Lung (tissue), 12 donors: ENCODE measurements around the gene ANKAR. TPM values are rescaled to one million over a fixed set of nuclear protein-coding genes. Genes with fewer than 3 reads are reported as not detected.

Experiments used
- ATAC-seq: fragments of 200-7000 bp; cut with Tn5 transposase; one replicate; pipeline ENCODE4 v1.9.1; 2020; ENCODE audit warnings: moderate number of reproducible peaks; ENCODE audit not compliant: insufficient read depth, low FRiP score
- DNase-seq, 3 donors: peaks; one replicate each; pipeline ENCODE4 v3.0.0-alpha.2; 2013 to 2017
- H3K27ac ChIP-seq, 2 donors: one replicate each; pipeline ENCODE4 v1.5.1; 2013; ENCODE audit warnings: mild to moderate bottlenecking in 2 of 2, moderate library complexity in 2 of 2, control low read depth in 1 of 2, inconsistent platforms in 1 of 2, low read depth in 1 of 2, low read length in 1 of 2
- H3K27me3 ChIP-seq, 3 donors: one replicate each; pipeline ENCODE4 v1.5.1; 2013; ENCODE audit warnings: low read length in 2 of 3; ENCODE audit not compliant: control insufficient read depth in 3 of 3, insufficient read depth in 3 of 3
- H3K36me3 ChIP-seq, 4 donors: one replicate each; pipeline ENCODE4 v1.5.1; 2013; ENCODE audit warnings: low read length in 4 of 4, mild to moderate bottlenecking in 1 of 4, moderate library complexity in 1 of 4; ENCODE audit not compliant: control insufficient read depth in 4 of 4, insufficient read depth in 4 of 4
- H3K4me1 ChIP-seq, 5 donors: one replicate each; pipeline ENCODE4 v1.5.1; 2013; ENCODE audit warnings: low read length in 5 of 5, mild to moderate bottlenecking in 2 of 5, moderate library complexity in 1 of 5; ENCODE audit not compliant: control insufficient read depth in 5 of 5, insufficient read depth in 5 of 5
- H3K4me3 ChIP-seq: one replicate; pipeline ENCODE4 v1.5.1; 2013; ENCODE audit warnings: mild to moderate bottlenecking, control low read depth, moderate library complexity
- H3K9ac ChIP-seq, 2 donors: one replicate each; pipeline ENCODE4 v1.5.1; 2013; ENCODE audit warnings: low read length in 2 of 2, control low read depth in 1 of 2; ENCODE audit not compliant: insufficient read depth in 1 of 2
- H3K9me3 ChIP-seq, 4 donors: one replicate each; pipeline ENCODE4 v1.5.1; 2013; ENCODE audit warnings: low read length in 3 of 4, mild to moderate bottlenecking in 1 of 4, moderate library complexity in 1 of 4; ENCODE audit not compliant: control insufficient read depth in 4 of 4, insufficient read depth in 3 of 4
- WGBS, 2 donors: extraction: QIAGEN DNeasy Blood & Tissue Kit; methylation state at CpG; one replicate each; pipeline ENCODE4 v1.1.7; 2013; 5-methylcytosine and 5-hydroxymethylcytosine counted together
- polyA plus RNA-seq, 2 donors: library from polyadenylated mRNA; stranded (reverse); fragments of 200-250 nt; gene quantifications; one replicate each; pipeline ENCODE4 v1.2.1, GENCODE V29; 2013
- total RNA-seq, 2 donors: library from RNA; depleted of rRNA in 1 of 2; stranded (reverse); fragments of >200 nt in 1 of 2; gene quantifications; one replicate each; pipeline ENCODE4 v1.2.1, GENCODE V29; 2014 to 2021
- TF ChIP-seq, protein P1 (sequence below): IDR thresholded peaks from 2 replicates; pipeline ENCODE4 v1.5.1; 2012; ENCODE audit warnings: mild to moderate bottlenecking; ENCODE audit errors: control extremely low read depth, extremely low read depth
- donor health status: control.
- donor health status: control.
- donor health status: Bipolar disorder and iron deficiency.
- donor health status: healthy.
- donor health status: DM: yes; HTN: yes; CAD: no.

ANKAR gene
- total and polyA plus RNA-seq, 4 donors = 0.95 to 39.2 (median 6.0) TPM

DNA sequence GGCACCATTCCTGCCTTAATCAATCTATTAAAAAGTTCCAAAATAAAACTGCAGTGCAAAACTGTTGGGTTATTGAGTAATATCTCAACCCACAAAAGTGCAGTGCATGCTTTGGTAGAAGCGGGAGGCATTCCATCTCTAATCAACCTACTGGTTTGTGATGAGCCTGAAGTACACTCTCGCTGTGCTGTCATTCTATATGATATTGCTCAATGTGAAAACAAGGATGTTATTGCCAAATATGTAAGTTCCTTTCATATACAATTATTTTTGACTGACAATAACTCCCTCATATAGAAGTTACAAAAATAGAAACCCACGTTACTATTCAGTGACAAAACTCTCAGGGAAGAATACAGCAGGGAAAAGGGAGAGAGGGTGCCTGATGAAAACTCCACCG is 45.1 kb downstream of the ANKAR start:
- ATAC-seq (no peak), DNase-seq (peak in 2 of 3 donors; percentile 23 to 27)
- Histone ChIP-seq H3K27me3 (no peaks in the 10 kb centered on the region), H3K4me1 (no peaks in the 10 kb centered on the region), H3K9ac (no peak overlapping the region), H3K9me3 (no peaks in the 10 kb centered on the region), H3K27ac (no peak overlapping the region), H3K4me3 (no peak overlapping the region), H3K36me3 (peaks cover 0 to 6% (median 3%) of the 10 kb centered on the region in 4 donors)
- TF ChIP-seq, protein P1, sequence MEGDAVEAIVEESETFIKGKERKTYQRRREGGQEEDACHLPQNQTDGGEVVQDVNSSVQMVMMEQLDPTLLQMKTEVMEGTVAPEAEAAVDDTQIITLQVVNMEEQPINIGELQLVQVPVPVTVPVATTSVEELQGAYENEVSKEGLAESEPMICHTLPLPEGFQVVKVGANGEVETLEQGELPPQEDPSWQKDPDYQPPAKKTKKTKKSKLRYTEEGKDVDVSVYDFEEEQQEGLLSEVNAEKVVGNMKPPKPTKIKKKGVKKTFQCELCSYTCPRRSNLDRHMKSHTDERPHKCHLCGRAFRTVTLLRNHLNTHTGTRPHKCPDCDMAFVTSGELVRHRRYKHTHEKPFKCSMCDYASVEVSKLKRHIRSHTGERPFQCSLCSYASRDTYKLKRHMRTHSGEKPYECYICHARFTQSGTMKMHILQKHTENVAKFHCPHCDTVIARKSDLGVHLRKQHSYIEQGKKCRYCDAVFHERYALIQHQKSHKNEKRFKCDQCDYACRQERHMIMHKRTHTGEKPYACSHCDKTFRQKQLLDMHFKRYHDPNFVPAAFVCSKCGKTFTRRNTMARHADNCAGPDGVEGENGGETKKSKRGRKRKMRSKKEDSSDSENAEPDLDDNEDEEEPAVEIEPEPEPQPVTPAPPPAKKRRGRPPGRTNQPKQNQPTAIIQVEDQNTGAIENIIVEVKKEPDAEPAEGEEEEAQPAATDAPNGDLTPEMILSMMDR = no peak
- 38 to 73% methylated on average over 4 of the region's 4 CpGs for WGBS, 2 donors

DNA sequence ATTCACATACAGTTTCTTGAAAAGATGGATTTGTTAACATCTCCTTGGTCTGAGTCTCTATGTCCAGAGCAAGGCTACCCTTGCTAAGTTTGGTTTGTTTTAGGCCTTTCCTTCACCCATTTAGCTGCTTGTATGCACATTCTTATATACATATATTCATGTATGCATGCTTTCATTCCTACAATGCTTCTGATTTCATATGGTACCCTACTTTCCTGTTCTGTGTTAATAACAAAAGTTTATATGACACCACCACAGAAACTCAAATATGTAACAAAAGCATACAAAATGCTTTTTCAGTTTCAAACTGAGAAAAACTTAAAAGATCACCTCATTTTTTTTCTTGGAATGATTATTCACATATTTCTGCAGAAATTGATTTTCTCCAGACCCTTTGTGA is 48.7 kb downstream of the ANKAR start:
- no peaks in the 10 kb centered on the region for H3K9me3 ChIP-seq
- TF ChIP-seq, protein P1 = no peak
- no peaks in the 10 kb centered on the region for H3K4me1 ChIP-seq
- H3K36me3 ChIP-seq = peaks cover 0 to 6% (median 3%) of the 10 kb centered on the region in 4 donors
- no peaks in the 10 kb centered on the region for H3K27me3 ChIP-seq
- DNase-seq (no peak), ATAC-seq (no peak)
- no peak overlapping the region for H3K4me3 ChIP-seq
- H3K27ac ChIP-seq = no peak overlapping the region
- H3K9ac ChIP-seq = no peak overlapping the region

Other genes with a start within 250 kb of the ANKAR start
- gene WDR75, start 233.2 kb upstream of the ANKAR start, total RNA-seq = 10 to 100 TPM; 25.0 to 50.1 TPM
- gene WDR75, start 233.2 kb upstream of the ANKAR start, polyA plus RNA-seq = 10 to 100 TPM; 16.3 to 21.4 TPM
- gene SLC40A1, start 93.9 kb upstream of the ANKAR start, total RNA-seq = 100 to 1,000 TPM in 1 of 2 donors, 10 to 100 TPM in 1; 94.2 to 553 TPM
- gene SLC40A1, start 93.9 kb upstream of the ANKAR start, polyA plus RNA-seq = 10 to 100 TPM; 50.2 to 57.4 TPM
- gene ASNSD1, start 13.2 kb upstream of the ANKAR start, total RNA-seq = 10 to 100 TPM; 28.0 to 55.8 TPM
- 10 to 100 TPM; 28.7 to 31.4 TPM for gene ASNSD1, start 13.2 kb upstream of the ANKAR start, polyA plus RNA-seq
- gene OSGEPL1, start 88.1 kb downstream of the ANKAR start, total RNA-seq = 10 to 100 TPM in 1 of 2 donors, 1 to 10 TPM in 1; 8.0 to 14.8 TPM
- gene OSGEPL1, start 88.1 kb downstream of the ANKAR start, polyA plus RNA-seq = 1 to 10 TPM; 3.3 to 4.8 TPM
- 100 to 1,000 TPM in 1 of 2 donors, 10 to 100 TPM in 1; 42.6 to 118 TPM for gene ORMDL1, start 109.7 kb downstream of the ANKAR start, total RNA-seq
- 100 to 1,000 TPM in 1 of 2 donors, 10 to 100 TPM in 1; 47.2 to 167 TPM for gene ORMDL1, start 109.7 kb downstream of the ANKAR start, polyA plus RNA-seq
- gene PMS1, start 109.8 kb downstream of the ANKAR start, total RNA-seq = 10 to 100 TPM; 21.3 to 40.3 TPM
- gene PMS1, start 109.8 kb downstream of the ANKAR start, polyA plus RNA-seq = 10 to 100 TPM in 1 of 2 donors, 1 to 10 TPM in 1; 6.8 to 15.6 TPM